ENCODE results near the gene MRPL16.

DNA sequence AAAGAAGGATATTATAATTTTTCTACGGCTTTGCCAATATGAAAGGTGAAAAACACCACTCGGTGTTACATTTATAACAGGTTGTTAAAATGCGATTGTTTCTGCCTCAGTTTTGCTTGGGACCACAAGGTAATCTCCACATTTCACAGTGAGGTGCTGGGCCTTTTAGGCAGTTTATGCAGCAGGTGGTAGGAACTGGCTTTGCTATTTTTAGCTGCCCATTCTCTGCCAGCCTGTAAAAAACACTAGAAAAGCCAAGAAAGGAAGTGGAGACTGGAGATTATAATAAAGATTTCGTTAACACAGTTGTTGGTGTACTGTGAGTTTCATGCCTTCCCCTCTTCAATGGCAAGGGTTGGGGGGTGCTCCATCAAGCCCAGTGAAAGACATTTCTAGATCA, 8.0 kb upstream of the MRPL16 start:
- no peak for TF ChIP-seq EP300 (IDR thresholded peaks at IDR 0.05)
- TF ChIP-seq, protein P1, sequence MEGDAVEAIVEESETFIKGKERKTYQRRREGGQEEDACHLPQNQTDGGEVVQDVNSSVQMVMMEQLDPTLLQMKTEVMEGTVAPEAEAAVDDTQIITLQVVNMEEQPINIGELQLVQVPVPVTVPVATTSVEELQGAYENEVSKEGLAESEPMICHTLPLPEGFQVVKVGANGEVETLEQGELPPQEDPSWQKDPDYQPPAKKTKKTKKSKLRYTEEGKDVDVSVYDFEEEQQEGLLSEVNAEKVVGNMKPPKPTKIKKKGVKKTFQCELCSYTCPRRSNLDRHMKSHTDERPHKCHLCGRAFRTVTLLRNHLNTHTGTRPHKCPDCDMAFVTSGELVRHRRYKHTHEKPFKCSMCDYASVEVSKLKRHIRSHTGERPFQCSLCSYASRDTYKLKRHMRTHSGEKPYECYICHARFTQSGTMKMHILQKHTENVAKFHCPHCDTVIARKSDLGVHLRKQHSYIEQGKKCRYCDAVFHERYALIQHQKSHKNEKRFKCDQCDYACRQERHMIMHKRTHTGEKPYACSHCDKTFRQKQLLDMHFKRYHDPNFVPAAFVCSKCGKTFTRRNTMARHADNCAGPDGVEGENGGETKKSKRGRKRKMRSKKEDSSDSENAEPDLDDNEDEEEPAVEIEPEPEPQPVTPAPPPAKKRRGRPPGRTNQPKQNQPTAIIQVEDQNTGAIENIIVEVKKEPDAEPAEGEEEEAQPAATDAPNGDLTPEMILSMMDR (IDR thresholded peaks at IDR 0.05), result no peak
